Stomach (tissue), 9 donors: ENCODE measurements around the gene ETV6. TPM values are rescaled to one million over a fixed set of nuclear protein-coding genes. Genes with fewer than 3 reads are reported as not detected.
A peak's percentile ranks its signal among the peaks of the same experiment; 100 is the strongest.
"Not testable (repeated sequence)": the region's sequence is repeated elsewhere in the genome, so short reads cannot be mapped to it uniquely, and the experiment has no call there.

Experiments used
- DNase-seq, 2 donors: peaks; one replicate each; pipeline versions ENCODE4 v3.0.0 to v3.0.0-alpha.2; 2013 to 2019
- H3K27ac ChIP-seq, 5 donors: fragments of 200-600 bp in 4 of 5; sonication (generic) in 4 of 5; one replicate each; pipeline ENCODE4 v1.5.1; 2013 to 2019; ENCODE audit warnings: mild to moderate bottlenecking in 1 of 5, moderate library complexity in 1 of 5
- H3K27me3 ChIP-seq, 3 donors: fragments of 200-600 bp; sonication (generic); one replicate each; pipeline ENCODE4 v1.5.1; 2017 to 2019; ENCODE audit warnings: mixed run types in 1 of 3
- H3K36me3 ChIP-seq, 4 donors: fragments of 200-600 bp; sonication (generic); 1 replicate in 3 of 4; 2 replicates in 1 of 4; pipeline ENCODE4 v1.5.1; 2016 to 2019
- H3K4me1 ChIP-seq, 4 donors: fragments of 200-600 bp; sonication (generic); one replicate each; pipeline ENCODE4 v1.5.1; 2016 to 2019
- H3K4me3 ChIP-seq, 4 donors: fragments of 200-600 bp; sonication (generic) in 3 of 4; one replicate each; pipeline ENCODE4 v1.5.1; 2016 to 2019; ENCODE audit warnings: mild to moderate bottlenecking in 1 of 4
- H3K9me3 ChIP-seq, 4 donors: fragments of 200-600 bp; sonication (generic); one replicate each; pipeline ENCODE4 v1.5.1; 2016 to 2019
- EP300 ChIP-seq: sonication (generic); formaldehyde crosslinking; IDR thresholded peaks from one replicate; pipeline ENCODE4 v1.6.1; 2017; ENCODE audit warnings: antibody characterized with exemption
- POLR2A ChIP-seq, 4 donors: fragments of 450-650 bp; IDR thresholded peaks; one replicate each; pipeline ENCODE4 v1.6.1; 2016; ENCODE audit warnings: antibody characterized with exemption in 4 of 4, control low read depth in 2 of 4, mild to moderate bottlenecking in 1 of 4, moderate library complexity in 1 of 4
- POLR2AphosphoS5 ChIP-seq, 3 donors: sonication (generic); formaldehyde crosslinking; IDR thresholded peaks; one replicate each; pipeline ENCODE4 v1.6.1; 2016; ENCODE audit warnings: antibody characterized with exemption in 3 of 3
- WGBS, 5 donors: extraction: QIAGEN DNeasy Blood & Tissue Kit in 3 of 5; methylation state at CpG; one replicate each; pipeline versions ENCODE4 v1.1.5 to v1.1.7; 2013 to 2018; 5-methylcytosine and 5-hydroxymethylcytosine counted together
- intact Hi-C: fragments of 100-400 bp; cut with DNase I; formaldehyde crosslinking; loops from one replicate; pipeline ENCODE4 v1.15.1; 2023; ENCODE audit warnings: low total_unique reads
- polyA plus RNA-seq, 3 donors: library from polyadenylated mRNA; stranded (reverse); fragments of 200-250 nt; gene quantifications; one replicate each; pipeline ENCODE4 v1.2.3, GENCODE V29; 2013
- total RNA-seq, 5 donors: library from RNA; depleted of rRNA; stranded (reverse); fragments of >200 nt; gene quantifications; one replicate each; pipeline versions ENCODE4 v1.1.0 to v1.2.3, GENCODE V29; 2014 to 2016
- TF ChIP-seq, protein P1 (sequence below), 7 experiments: fragments of 450-650 bp in 4 of 7; fragments of 200-600 bp in 3 of 7; sonication (generic) in 3 of 7; IDR thresholded peaks; one replicate each; pipeline ENCODE4 v1.5.1; 2016 to 2019; ENCODE audit warnings: antibody characterized with exemption in 7 of 7, control low read depth in 2 of 7, mild to moderate bottlenecking in 1 of 7
- donor health status: healthy with polysubstance abuse.
- donor health status: Bipolar disorder and iron deficiency.
- donor health status: healthy.

The ETV6 gene
- total and polyA plus RNA-seq, 8 donors: 4.1 to 60.3 (median 13.4) TPM

DNA sequence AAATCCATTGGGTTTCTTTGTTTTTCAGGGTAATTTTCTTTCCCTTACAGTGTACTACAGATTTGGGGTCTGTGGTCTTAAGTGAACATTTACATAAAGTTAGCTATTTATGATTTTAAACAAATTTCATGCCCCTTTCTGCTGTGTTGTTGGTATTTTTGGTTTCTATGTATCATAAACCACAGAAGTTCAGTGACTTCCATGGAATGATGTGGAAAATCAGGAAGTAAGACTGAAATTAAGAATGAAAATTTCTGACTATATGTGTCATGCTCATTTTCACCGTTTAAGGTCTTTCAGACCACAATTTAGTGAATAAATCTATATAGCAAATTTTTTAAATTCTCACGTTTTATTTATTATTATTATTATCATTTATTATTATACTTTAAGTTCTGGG, 31.7 kb downstream of the ETV6 start:
- no peak overlapping the region for H3K27ac ChIP-seq
- no peak for TF ChIP-seq POLR2A (IDR thresholded peaks at IDR 0.05)
- TF ChIP-seq, protein P1, sequence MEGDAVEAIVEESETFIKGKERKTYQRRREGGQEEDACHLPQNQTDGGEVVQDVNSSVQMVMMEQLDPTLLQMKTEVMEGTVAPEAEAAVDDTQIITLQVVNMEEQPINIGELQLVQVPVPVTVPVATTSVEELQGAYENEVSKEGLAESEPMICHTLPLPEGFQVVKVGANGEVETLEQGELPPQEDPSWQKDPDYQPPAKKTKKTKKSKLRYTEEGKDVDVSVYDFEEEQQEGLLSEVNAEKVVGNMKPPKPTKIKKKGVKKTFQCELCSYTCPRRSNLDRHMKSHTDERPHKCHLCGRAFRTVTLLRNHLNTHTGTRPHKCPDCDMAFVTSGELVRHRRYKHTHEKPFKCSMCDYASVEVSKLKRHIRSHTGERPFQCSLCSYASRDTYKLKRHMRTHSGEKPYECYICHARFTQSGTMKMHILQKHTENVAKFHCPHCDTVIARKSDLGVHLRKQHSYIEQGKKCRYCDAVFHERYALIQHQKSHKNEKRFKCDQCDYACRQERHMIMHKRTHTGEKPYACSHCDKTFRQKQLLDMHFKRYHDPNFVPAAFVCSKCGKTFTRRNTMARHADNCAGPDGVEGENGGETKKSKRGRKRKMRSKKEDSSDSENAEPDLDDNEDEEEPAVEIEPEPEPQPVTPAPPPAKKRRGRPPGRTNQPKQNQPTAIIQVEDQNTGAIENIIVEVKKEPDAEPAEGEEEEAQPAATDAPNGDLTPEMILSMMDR (IDR thresholded peaks at IDR 0.05): no peak
- no peak for TF ChIP-seq POLR2AphosphoS5 (IDR thresholded peaks at IDR 0.05)
- no peak for TF ChIP-seq EP300
- WGBS, 5 donors: 69 to 94% (median 90%) methylated on average over 2 of the region's 2 CpGs
- DNase-seq: no peak
- H3K9me3 ChIP-seq: no peaks in the 10 kb centered on the region
- peaks cover 14 to 74% (median 44%) of the 10 kb centered on the region in 4 donors for H3K4me1 ChIP-seq
- peaks cover 0 to 7% (median 2%) of the 10 kb centered on the region in 4 donors for H3K36me3 ChIP-seq
- H3K27me3 ChIP-seq: no peaks in the 10 kb centered on the region
- intact Hi-C loops: no loop called here
- H3K4me3 ChIP-seq: no peak overlapping the region

- intact Hi-C loops, H3K27me3 ChIP-seq, DNase-seq, H3K27ac ChIP-seq, H3K36me3 ChIP-seq, H3K9me3 ChIP-seq, H3K4me3 ChIP-seq: not testable (repeated sequence)
- peaks cover 16 to 74% (median 46%) of the 10 kb centered on the region in 4 donors for H3K4me1 ChIP-seq
- 89 to 98% (median 94%) methylated on average over 3 of the region's 3 CpGs for WGBS, 5 donors
Measured at GRCh38 chr12:11681695-11682094, 32.2 kb downstream of the ETV6 start.

DNA sequence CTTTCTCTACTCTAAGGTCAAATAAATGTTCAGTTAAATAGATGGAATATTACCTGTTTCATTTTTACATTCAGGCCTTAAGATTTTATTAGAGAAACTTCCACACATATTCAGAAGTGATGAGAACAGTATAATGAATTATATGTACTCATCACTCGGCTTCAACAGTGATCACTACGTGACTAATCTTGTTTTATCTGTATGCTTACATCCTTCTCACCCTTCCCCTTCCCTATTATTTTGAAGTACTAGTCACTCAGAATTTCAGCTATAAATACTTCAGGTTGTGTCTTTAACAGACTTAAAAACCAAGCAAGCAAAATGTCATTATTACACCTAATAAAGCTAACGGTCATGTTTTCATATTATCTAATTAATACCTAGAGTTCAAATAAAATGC, 34.9 kb downstream of the ETV6 start:
- 39 to 62% (median 48%) methylated on average over 3 of the region's 3 CpGs for WGBS, 5 donors
- H3K4me3 ChIP-seq: no peak overlapping the region
- H3K9me3 ChIP-seq: no peaks in the 10 kb centered on the region
- H3K36me3 ChIP-seq: no peaks in the 10 kb centered on the region
- peaks cover 43 to 78% (median 63%) of the 10 kb centered on the region in 4 donors for H3K4me1 ChIP-seq
- no peak for DNase-seq
- H3K27ac ChIP-seq: peak overlapping the region in 1 of 5 donors; percentile 20
- no peak for TF ChIP-seq POLR2AphosphoS5 (IDR thresholded peaks at IDR 0.05)
- no peak for TF ChIP-seq POLR2A (IDR thresholded peaks at IDR 0.05)
- TF ChIP-seq EP300: no peak
- TF ChIP-seq, protein P1 (IDR thresholded peaks at IDR 0.05): no peak
- intact Hi-C loops: no loop called here
- H3K27me3 ChIP-seq: no peaks in the 10 kb centered on the region

DNA sequence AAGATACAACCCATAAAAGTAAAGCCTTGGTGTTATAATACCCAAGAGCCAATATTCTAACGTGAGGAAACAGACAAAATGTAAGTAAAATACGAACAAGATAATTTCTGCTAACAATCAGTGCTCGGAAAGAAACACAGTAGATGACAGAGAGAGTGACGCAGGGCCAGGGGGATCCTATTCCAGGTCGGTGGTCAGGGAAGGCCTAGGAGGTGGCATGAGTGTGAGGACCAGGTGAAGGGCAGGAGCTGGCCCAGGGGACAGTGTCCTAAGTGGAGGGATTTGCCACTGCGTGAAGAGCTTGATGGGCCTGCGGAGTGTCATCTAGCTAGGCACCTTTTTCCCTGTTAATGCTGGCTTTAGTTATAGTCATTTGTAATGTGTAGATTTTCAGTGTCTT, 35.3 kb downstream of the ETV6 start:
- WGBS, 5 donors: 81 to 90% (median 85%) methylated on average over 7 of the region's 7 CpGs
- peak overlapping the region in 2 of 5 donors; percentile 20 to 25 for H3K27ac ChIP-seq
- no peak overlapping the region for H3K4me3 ChIP-seq
- peaks cover 45 to 82% (median 65%) of the 10 kb centered on the region in 4 donors for H3K4me1 ChIP-seq
- DNase-seq: no peak
- TF ChIP-seq POLR2AphosphoS5 (IDR thresholded peaks at IDR 0.05): no peak
- no peak for TF ChIP-seq POLR2A (IDR thresholded peaks at IDR 0.05)
- TF ChIP-seq, protein P1 (IDR thresholded peaks at IDR 0.05): no peak
- no peak for TF ChIP-seq EP300
- H3K36me3 ChIP-seq: no peaks in the 10 kb centered on the region
- no peaks in the 10 kb centered on the region for H3K27me3 ChIP-seq
- no peaks in the 10 kb centered on the region for H3K9me3 ChIP-seq
- intact Hi-C loops: no loop called here

DNA sequence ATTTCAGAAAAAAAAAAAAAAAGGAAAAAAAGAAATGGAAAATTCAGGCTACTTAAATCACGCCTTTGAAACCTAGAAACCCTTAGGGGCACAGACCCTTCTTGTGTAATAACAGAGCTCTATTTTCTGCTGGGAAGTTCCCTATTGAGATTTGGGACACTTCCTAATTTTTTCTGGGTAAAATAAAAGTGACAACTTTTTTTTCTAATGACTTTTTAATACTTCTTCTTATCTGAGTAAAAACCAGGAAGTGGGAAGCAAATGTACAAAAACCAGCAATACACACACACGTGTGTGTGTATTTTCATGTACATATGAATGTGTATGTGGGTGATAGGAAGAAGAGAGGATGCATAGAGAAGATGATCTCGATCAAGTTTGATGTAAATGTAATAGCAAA, 35.8 kb downstream of the ETV6 start:
- TF ChIP-seq, protein P1 (IDR thresholded peaks at IDR 0.05): no peak
- TF ChIP-seq POLR2AphosphoS5 (IDR thresholded peaks at IDR 0.05) (no peak), POLR2A (IDR thresholded peaks at IDR 0.05) (no peak)
- intact Hi-C loops: no loop called here
- WGBS, 5 donors: 49 to 58% (median 57%) methylated on average over 3 of the region's 3 CpGs

More for the DNA sequence above, 35.8 kb downstream of the ETV6 start:
- DNase-seq: no peak
- Histone ChIP-seq H3K36me3 (no peaks in the 10 kb centered on the region), H3K4me3 (no peak overlapping the region), H3K9me3 (no peaks in the 10 kb centered on the region), H3K27me3 (no peaks in the 10 kb centered on the region), H3K27ac (peak overlapping the region in 2 of 5 donors; percentile 20 to 25), H3K4me1 (peaks cover 45 to 84% (median 67%) of the 10 kb centered on the region in 4 donors)
